Measurements from ENCODE around the gene TMEM253.

- TF ChIP-seq POLR2AphosphoS5 (IDR thresholded peaks at IDR 0.05; ENCODE audit: insufficient read depth in 1 of 2, low read depth in 1 of 2) (no peak), CTCF (IDR thresholded peaks at IDR 0.05) (no peak)
These were observed 1.3 kb upstream of the TMEM253 start for GRCh38 chr14:21099596-21099985.

Data from vagina (tissue), 2 donors.